Stimulated activated CD8-positive, alpha-beta memory T cell treated with anti-CD3 and anti-CD28 coated beads, Interleukin-7, amount 100 ng/mL, for 1 hour (primary cell): Measurements from ENCODE around the gene TTC22.

Experiments used
- DNase-seq, 2 donors: peaks; one replicate each; pipeline ENCODE4 v3.0.0-alpha.2; 2020; ENCODE audit warnings: low read depth in 2 of 2

Gene TTC22

DNA sequence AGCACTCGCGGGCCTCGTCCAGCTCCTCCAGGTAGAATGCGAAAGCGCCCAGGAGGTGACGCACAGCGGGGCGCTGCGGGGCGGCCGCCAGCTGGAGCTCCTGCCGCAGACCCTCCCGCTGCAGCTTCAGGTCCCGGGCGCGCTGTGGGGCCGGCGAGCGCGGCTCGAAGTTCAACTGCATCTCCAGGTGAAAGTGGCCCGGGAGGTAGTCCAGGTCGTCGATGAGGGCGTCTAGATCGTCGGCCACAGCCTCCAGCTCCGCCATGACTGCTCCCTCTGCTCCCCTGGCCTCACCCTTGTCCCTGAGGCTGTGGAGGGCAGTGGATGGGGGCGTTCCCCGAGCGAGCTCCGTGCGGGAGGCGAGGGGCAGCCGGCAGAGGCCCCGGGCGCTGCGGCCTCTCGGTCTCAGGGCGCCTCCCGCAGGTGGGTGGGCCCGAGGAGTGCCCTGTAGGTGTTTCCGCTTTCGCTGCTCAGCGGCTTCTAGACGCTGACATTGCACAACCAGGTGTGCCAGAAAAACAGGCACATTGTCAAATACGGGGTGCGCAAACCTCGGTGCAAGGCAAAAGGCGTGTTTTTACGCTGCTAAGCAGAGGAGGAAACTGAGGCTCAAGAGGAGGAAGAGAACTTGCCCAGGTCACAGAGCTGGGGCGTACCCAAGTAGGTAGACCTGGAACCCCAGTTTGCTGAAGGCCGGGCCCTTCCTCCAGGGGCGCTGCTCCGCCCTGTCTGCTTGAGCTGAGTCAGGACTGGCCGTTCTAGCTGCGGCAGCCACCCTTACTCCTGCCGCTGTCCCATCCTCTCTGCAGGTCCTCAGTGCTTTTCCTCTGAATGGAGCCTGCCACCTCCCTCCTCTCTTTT lies at the start of gene TTC22:
Gene TTC22, minus strand, starts transcription at position 425 of the 861 bp plus-strand sequence. Its CDS starts 160 bp downstream, at position 265.
- DNase-seq: peak; percentile 33 to 51

- no peak for DNase-seq
Observed at GRCh38 chr1:54850737-54851136, 49.6 kb upstream of the TTC22 start.

DNA sequence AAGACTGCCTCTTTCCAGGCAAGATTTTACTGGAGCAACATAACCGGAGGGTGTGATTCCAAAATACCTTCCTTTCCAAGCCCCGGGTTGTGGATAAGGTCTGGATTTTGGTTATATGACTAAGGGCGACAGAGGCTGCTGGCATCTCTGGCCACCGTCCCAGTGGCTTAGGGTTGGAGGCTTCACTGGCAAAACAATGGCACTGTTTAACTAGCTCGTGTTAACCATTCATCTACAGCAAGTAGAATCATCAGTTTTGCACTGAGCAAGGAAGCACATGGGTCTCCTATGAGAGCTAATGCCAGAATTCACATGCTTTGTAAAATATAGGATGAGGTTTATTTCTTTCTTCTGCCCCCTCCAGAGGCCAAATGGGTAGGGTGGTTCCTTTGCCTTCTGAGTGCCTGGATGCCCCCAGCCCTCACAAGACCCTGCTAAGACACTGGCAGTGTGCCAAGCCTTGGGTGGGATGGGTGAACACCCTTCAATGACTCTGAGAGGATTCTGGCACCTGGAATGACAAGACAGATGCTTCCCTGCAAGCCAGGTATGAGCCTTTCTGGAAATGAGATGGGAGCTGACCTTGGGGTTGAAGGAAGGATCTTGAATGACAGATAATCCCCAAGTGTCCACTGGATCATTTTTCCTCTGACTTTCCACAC lies 49.1 kb upstream of the TTC22 start:
- DNase-seq: no peak

GRCh38 chr1:54849219-54850068 lies 48.3 kb upstream of the TTC22 start:
- no peak for DNase-seq

DNA sequence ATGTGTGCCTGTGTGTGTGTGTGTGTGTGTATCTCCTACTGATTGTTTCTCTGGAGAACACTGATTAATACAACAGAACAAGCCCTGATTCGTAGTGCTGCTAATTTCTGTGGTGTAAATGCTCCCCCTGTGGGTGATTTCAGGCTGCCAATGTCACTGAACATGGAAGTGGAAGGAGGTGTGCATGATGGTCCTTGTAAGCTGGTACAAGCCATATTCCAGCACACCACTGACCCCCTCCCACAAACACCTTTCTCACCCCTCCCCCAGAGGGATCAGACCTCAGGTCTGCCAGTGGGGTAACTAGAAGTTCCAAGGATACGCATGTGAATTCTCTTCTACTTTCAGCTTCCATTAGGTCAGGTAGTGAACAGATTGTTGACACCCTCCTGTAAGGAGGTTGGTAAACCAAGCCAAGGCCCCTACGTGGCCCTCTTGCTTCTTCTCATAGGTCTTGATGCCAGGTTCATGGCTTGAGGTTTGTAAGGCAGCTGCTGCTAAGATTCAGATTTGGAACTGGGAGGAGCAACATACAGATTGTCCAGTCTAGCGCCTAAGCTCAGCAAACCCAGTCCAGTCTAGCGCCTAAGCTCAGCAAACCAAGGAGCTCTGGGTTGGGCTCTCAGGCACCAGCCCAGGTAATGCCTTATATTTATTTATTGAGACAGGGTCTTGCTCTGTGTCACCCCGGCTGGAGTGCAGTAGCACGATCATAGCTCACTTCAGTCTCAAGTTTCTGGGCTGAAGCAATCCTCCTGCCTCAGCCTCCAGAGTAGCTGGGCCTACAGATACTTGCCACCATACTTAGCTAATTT lies 47.2 kb upstream of the TTC22 start:
- DNase-seq: no peak

DNA sequence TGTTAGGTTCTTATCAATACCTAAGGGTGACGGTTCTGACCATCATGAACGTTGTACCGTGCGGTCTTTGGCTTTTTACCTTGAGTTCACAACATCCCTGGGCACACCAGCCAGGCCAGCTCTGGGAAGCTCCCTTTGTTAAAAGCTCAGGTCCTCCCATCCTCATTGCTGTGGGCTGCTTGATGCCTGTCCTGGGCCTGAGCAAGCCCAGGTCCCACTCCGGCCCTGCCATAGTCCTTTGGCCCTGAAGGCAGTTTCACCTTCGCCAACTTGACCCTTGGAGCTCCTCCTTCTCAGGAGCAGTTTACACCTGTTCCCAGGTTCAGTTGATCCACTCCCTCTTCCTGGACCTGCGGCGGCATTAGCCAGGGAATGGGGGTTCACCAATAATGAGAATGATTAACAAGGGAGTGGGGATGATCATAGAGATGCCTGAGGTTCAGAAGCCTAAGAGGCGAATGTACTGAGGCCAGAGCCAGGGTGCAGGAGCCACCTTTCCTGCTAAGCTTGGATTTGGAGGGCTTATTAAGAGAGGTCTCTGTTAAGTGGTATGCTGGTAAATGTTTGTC lies 45.7 kb upstream of the TTC22 start:
- no peak for DNase-seq

DNA sequence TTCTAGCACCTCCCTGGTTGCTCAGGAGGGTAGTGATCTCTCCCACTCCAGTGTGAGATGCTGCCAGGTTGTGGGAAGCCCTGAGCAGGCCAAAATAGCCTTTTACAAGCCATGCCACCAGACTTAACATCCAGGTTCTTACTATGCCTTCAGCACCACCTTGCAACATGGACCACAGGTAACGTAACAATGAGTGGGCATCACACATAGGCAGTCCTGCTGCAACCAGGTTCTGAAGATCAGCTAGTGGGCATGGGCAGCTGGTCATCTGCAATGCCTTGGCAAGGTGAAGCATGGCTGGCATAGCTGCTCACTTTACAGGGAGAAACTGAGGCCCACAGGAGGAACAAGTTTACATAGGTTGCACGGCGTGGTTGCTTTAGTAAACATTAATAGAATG lies 45.2 kb upstream of the TTC22 start:
- no peak for DNase-seq

DNA sequence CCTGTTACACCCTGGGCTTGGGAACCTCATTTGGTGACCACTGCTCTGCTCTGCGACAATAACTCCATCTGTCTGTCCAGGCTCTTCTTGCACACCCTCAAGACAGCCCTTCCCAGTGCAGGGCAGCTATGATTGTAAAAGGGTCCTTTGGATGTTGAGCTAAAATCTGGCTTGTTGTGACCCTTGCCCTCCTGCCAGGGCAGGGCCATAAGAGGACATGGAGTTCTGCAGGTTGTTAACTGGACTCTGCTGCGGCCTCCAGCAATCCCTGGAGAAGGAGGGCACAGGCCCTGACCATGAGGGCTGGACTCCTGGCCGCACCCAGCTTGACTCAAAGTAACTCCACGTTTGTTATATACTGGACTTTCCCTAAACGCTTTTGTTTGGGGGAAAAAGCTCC lies 44.6 kb upstream of the TTC22 start:
- no peak for DNase-seq

DNA sequence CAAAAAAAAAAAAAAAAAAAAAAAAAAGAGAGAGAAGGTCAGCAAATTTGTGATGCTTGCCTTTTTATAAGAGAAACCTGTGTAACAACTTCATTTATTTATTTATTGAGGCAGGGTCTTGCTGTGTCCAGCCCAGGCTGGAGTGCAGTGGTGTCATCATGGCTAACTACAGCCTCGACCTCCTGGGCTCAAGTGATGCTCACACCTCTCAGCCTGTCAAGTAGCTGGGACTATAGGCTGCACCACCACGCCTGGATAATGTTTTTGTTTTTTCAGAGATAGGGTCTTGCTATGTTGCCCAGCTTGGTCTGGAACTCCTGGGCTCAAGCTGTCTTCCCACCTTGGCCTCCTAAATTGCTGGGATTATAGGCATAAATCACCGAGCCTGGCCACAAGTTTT lies 43.4 kb upstream of the TTC22 start:
- DNase-seq: no peak

DNA sequence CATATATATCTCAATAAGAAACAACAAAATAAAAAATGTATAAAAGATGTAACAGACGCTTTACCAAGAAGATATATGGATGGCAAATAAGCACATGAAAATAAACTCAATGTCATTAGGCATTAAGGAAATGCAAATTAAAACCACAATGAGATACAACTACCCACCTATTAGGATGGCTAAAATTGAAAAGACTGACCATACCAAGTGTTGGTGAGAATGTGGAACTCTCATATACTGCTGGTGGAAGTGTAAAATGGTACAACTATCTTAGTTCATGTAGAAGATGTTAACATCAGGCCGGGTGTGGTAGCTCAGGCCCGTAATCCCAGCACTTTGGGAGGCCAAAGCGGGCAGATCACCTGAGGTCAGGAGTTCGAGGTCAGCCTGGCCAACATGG lies 42.3 kb upstream of the TTC22 start:
- DNase-seq: no peak

- no peak for DNase-seq
Observed at GRCh38 chr1:54842963-54843362, 41.8 kb upstream of the TTC22 start.

DNA sequence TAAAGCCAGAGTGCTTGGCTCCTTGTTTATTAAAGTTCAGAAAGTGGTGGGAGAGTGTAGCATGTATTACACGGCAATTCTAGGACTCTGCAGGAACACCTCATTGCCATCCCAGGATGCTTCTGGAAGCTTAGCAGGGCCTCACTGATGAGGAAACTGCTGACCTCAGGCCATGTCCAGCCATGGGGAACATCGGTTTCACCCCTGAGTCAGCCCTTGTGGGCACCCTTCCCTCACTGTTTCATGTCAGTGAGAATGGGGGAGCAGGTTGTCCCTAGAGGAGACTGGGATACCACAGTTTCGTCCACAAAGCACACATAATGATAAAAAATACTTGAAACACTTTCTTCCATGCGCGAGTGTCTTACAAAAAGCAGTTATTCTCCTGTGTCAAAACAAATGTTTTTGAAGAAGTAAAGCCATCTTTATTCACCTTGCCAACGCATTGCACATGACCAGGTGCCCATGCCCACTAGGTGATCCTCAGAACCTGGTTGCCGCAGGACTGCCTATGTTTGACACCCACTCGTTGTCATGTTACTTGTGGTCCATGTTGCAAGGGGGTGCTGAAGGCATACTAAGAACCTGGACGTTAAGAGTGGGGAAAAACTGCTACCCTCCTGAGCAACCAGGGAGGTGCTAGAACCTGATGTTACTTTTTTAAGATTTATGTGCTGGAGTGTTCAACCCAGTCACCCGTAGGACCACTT lies 41.2 kb upstream of the TTC22 start:
- no peak for DNase-seq

DNA sequence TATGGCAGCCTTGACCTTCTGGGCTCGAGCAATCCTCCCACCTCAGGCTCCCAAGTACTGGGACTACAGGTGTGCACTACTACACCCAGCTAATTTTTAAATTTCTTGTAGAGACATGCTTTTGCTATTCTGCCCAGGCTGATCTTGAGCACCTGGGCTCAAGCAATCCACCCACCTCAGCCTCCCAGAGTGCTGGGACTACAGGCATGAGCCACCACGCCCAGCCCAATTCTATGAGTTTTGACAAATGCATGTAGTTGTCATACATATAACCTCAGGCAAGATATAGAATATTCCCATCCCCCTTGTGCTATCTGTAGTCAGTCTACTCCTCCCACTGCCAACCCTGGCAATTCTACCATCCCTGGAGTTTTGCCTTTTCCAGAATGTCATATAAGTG lies 38.7 kb upstream of the TTC22 start:
- no peak for DNase-seq

- no peak for DNase-seq
Observed at GRCh38 chr1:54838565-54839180, 37.5 kb upstream of the TTC22 start.

DNA sequence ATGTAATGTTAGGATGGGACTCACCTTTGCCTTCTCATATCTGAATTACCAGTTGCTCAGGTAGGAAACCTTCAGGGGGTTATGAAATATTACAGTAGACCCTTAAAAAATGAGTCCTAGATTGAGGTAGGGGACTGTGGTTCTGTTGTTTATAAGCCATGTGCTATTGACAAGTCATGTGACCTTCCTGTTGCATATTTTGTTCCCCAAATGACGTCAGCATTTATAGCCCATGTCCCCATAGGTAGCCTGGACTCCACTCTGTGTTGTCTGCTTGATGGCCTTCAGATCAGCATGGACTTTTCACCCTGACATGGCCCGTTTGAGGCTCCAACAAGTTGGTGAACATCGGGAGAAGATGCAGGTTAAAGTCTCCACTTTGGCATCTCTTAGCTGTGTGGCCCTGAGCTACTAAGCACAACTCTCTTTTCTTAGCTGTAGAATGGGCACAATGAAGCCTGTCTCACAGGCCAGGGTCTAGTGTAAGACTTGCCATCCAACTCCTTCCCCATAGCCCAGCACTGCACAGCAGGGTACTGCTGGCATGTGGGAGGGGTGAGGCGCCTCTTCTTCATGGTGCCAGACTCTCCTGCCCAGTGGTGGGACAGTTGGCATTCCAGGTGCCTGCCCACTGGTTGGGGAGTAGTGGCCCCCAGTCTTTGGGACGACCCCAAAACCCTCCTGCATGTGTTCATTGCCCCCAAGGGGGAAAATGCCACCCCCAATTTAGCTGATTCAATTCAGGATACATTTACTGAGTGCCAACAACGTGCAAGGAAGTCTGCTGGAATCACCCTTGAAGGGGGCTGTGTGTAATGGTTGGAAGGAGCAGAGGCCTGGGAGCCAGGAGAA lies 36.1 kb upstream of the TTC22 start:
- DNase-seq: no peak

- DNase-seq: no peak
Observed at GRCh38 chr1:54836594-54836993, 35.5 kb upstream of the TTC22 start.

- DNase-seq: no peak
Observed at GRCh38 chr1:54835970-54836369, 34.8 kb upstream of the TTC22 start.

DNA sequence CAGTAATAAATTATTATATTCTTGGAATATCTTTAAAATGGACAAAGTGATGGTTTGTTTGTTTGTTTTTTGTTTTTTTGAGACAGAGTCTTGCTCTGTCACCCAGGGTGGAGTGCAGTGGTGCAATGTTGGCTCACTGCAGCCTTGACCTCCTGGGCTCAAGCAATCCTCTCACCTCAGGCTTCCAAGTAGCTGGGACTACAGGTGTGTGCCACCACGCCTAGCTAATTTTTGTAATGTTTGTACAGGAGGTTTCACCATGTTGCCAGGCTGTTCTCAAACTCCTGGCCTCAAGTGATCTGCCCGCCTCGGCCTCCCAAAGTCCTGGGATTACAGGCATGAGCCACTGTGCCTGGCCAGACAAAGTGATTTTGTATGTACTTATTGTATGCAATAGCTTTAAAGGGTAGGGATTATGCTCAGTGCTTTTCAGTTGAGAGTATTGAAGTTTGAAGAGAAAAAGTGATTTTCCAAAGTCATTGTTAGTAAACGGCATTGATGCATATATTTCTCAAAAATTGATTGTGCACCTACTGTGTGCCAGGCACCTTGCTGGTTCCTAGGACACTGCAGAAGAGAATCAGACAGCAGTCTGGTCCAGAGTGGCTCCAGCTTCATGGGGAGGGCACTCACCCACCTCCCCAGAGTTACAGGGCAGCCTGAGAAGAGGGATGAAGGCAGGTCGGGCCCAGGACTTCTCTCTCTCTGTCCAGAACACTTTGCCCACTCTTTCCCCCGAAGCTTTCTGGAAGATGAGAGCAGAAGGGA lies 34.2 kb upstream of the TTC22 start:
- no peak for DNase-seq
